CD4-positive, alpha-beta T cell treated with Interleukin-17A for 1 hour (primary cell): Measurements from ENCODE around the gene NDEL1.

Experiments used
- DNase-seq: peaks from one replicate; pipeline ENCODE4 v3.0.0-alpha.2; 2020

The NDEL1 gene

GRCh38 chr17:8480011-8480976, 44.6 kb downstream of the NDEL1 start:
- no peak for DNase-seq

DNA sequence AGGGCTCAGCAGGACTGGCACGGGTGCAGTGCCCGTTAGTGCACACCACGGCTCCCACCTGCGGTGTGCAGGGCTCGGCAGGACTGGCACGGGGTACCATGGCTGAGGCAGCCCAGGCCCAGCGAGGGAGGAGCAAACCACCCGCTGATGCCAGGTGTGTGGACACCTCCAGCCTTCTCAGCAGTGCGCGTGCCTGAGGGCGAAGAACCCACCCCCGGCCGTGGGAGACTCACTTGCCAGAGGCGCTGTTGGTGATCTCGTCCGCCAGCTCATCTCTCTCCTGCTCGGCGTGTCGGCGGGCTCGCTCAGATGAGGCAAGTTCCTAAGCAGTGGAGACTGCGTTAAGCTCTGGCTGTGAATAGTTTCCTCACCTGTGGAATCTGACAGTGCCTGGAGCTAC, 45.4 kb downstream of the NDEL1 start:
- DNase-seq, result no peak

GRCh38 chr17:8481703-8482102, 46.0 kb downstream of the NDEL1 start:
- no peak for DNase-seq

GRCh38 chr17:8482546-8482945, 46.9 kb downstream of the NDEL1 start:
- DNase-seq, result no peak

GRCh38 chr17:8484465-8484864, 48.8 kb downstream of the NDEL1 start:
- no peak for DNase-seq

- no peak for DNase-seq
These were observed 49.8 kb downstream of the NDEL1 start for GRCh38 chr17:8485491-8485890.

- no peak for DNase-seq
These were observed 51.5 kb downstream of the NDEL1 start for GRCh38 chr17:8487130-8487645.

DNA sequence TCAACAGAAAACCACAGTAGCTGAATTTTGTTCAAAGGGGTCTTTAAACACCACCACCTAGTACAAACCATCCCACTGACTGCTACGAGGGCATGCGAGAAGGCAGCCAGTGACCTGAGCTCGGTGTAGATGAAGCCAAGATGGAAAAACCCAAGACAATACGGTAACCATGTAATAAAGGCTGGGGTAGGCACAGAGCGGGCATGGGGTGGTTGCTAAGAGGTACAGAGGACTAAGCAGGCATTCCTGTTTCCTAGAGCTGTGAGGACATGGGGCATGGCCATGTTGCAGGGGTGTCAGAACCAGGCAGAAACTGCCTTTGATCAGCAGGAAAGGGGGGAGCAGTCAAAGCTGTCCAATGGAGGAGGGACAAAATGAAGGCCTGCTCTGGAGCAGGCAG, 52.1 kb downstream of the NDEL1 start:
- DNase-seq, result no peak

DNA sequence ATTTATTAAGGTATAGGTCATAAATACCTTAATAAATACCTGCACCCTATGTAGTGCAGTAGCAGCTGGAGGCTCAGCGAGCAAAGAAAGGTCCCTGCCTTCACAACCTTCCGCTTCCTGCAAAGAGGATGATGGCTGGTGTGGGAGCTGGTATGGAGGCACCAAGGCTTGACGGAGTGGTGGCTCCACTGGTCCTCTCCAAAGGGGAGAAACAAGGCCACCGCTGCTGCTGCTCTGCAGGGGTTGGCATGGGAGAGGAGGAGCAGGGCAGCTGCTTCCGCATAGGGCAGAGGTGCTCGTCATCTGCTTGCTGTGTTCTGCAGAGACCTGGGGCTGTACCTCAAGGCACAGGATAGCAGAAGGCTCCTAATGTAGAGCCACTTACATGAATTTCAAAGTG, 52.8 kb downstream of the NDEL1 start:
- DNase-seq, result no peak

DNA sequence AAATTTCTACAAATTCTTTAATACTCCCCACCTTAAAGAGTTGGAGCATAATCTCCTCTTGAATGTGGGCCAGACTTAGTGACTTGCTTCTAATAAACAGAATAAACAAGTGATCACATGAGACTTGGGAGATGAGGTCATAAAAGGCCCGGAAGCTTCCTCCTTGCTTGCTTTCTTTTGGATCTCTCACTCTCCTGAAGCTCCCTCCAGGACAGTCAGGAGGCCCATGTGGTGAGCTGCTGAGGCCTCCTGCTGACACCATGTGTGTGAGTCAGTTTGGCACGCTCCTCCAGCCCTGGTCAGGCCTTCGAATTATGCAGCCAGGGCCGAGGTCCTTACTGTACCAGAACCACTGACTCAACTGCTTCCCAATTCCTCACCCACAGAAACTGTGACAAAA, 53.2 kb downstream of the NDEL1 start:
- no peak for DNase-seq

GRCh38 chr17:8489841-8490240, 54.2 kb downstream of the NDEL1 start:
- DNase-seq, result no peak

DNA sequence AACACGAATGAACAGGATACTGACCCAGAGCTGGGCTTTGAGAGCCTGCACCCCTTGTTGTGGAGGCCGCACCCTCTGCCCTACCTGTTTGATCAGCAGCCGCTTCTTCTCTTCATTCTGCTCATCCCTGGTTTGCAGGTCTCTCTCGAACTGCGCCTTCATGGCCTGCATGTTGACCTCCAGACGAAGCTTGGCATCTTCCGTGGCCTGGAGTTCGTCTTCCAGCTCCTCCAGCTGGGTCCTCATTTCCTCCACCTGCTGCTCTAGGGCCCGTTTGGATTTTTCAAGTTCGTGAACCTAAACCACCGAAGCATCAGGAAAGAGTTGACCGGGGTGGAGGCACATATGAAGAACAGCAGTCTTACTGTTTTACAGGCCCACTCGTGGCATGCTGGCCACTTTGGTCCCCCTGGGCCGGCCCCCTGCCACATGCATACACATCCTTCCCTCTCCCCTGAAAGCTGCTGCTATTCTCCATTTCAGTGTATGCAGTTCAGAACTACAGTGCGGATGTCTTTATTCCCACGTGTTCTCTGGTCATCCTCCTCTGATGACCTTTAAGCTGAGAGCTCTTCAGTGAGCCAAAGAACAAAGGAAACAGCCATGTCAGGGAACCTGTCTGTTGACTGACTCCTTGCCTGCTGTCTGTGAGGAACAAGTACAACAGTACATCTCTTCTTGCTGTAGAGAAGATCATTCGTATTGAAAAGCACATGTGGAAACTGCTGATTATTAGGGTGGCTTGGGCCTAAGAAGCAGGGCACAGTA, 54.8 kb downstream of the NDEL1 start:
- no peak for DNase-seq

DNA sequence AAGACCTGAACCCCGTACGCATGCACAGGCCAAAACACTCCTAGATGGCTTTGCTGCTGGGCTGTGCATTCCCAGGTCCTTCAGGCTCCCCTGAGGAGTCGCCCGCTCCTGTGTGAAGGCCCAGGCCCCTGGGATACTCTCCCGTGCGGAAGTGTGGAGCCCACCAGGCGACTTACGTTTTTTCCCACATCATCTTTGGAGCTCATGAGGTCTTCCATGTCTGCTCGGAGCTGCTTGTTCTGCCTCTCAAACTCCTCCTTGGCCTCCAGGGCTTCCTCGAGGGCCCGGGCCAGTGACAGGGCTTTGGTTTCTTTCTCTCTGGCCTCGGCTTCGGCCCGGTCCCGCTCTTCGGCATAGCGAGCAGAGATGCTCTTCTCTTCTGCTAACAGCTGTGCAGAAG, 56.4 kb downstream of the NDEL1 start:
- DNase-seq, result no peak

DNA sequence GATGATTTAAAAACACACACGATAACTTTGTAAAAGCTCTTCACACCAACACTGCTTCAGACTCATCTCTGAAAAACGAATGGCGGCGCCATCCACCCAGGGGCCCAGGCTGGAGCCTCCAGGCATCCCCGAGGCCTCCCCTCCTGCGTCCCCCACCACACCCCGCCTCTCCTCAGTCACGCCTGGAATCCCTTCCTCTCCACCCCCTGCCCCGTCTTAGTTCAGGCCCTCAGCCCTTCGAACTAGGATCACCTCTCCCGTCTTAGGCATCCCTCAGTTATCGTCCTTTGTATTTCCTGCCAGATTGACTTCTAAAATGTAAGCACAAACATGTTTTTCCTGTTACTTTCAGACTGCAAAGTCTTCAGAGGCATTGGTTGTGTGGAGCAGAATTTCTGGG, 58.3 kb downstream of the NDEL1 start:
- no peak for DNase-seq

DNA sequence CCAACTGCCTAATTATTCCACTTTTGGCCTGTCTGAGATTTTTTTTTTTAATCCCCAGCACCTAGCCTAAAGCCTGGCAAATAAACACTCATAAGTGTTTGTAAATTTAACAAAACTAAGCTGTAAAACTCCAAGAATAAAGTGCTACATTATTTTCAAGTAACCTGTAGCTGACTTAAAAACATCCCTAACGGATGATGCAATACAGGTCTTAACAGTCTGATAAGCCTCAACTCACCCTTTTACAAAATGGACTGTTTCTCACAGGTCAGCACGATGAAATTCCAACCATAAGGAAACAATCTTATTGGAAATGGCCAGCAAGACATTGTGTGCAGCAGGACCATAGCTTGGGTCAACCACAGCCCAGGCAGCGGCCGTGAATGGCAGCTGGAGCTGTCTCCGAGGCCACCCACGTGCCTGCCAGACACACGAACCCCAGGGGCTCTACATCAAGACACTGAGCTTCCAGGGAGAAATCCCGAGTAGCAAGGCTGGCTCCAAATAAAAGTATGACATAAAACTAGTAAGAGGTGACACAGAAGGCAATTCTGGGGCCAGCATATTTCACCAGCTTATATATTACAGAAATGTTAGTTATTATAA, 58.9 kb downstream of the NDEL1 start:
- no peak for DNase-seq

DNA sequence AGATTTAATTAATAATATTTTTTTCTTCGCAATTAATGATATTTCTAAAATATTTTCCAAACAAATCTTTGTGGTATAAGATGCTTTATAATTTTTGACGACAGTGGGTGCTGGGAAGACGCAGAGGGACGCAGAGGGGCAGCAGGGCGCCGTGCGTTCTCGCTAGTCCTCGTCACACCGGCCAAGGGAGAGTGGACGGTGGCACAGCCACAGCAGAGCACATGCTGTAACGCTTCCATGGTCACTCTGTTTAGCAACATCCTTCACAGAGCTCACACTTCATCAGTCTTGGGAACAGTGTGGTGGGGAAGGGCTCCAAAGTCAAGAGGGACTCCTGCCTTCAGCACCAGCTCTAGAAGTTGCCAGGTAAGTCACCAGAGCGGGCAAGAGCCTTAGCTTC, 60.4 kb downstream of the NDEL1 start:
- DNase-seq, result no peak

DNA sequence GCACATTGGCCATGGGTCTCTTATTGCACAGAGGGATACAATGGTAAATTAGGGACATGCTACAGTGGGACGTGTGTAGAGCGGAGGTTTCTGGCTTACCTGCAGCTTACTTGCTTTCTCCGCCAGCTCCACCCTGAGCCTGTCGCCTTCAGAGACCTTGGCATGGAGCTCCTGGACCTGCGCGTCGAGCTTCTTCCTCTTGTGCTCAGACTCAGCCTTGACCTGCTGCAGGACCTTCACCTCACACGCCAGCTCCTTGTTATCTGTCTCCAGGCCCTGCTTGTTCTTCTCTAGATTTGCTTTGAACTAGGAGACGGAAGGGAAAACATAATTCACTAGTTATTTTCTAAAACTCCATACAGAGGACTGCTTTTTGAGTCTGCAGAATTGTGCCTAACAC, 63.5 kb downstream of the NDEL1 start:
- no peak for DNase-seq

DNA sequence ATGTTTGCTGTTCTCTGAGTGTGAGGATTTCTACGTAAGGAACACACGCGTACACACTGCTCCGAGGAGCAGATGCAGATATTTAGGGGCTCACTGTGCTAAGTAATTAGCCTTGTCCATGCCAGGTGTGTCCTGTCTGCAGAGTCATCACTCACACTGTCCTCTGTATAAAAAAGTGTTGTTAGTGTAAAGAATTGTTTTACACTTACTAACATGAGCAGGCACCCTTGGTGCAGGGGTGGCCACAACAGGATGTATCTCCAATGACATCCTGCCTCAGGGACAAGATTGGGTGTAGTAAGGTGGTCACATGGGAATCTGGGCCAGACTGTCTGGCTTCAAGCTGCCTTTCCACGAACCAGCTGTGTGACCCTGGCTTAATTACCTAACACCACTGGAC, 63.9 kb downstream of the NDEL1 start:
- no peak for DNase-seq

- no peak for DNase-seq
These were observed 64.9 kb downstream of the NDEL1 start for GRCh38 chr17:8500609-8501008.

DNA sequence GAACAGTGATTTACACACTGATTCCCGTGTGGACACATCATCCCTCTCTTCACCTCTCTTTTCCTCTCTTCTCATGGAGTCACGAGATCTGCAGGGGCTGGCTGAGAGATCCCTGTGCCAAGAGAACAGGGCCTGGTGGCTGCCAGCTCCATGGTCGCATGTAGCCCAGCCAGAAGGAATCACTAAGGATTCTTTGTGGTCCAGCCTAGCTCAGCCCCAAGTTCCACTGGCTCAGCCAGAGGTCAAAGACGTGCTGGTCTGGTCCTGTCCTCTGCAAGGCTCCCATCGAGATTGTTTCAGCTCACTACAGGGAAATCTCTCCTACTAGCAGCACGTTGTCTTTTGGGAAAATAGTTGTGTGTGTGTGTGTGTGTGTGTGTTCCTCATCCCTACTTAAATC, 66.4 kb downstream of the NDEL1 start:
- DNase-seq, result no peak

GRCh38 chr17:8503368-8503767, 67.7 kb downstream of the NDEL1 start:
- no peak for DNase-seq

GRCh38 chr17:8503807-8504206, 68.1 kb downstream of the NDEL1 start:
- no peak for DNase-seq

DNA sequence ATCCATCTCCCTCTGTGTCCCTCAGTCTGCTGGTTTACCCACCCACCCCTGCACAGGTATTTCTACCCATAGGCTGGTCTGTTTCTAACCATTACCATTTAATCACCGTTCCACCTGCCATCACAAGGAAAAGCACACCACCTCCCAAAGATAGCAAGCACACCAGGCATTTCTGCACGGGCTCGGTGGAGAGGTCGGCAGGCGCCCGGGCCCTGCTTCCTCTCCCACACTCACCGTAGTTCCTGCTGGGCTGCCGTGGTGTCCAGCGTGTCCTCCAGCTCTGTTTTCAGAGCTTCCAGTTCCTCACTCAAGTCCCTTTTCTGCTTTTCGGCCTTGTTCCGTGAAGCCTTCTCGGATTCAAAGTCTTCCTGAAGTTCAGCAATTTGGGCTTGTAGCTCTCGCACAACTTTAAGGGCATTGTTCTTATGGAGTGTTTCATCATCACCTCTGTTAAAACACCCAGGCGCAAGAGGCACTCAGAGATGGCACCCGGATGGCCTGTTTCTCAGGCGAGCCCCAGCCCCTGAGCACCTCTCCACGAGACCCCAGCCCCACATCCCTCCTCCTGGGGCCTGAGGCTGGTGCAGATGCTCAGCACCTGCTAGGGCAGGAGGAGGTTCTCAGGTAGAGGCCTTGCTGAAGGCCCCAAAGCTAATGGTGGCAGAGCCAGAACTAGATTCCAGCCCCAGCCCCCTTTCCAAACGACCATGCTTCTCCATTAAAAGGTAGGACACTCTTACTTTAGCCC, 69.0 kb downstream of the NDEL1 start:
- no peak for DNase-seq
